Testis (tissue), 3 donors: Measurements from ENCODE around the gene STK32A. TPM values are rescaled to one million over a fixed set of nuclear protein-coding genes. Genes with fewer than 3 reads are reported as not detected.

Source experiments
- DNase-seq: peaks from one replicate; pipeline ENCODE4 v3.0.0-alpha.2; 2019
- H3K27ac ChIP-seq, 2 donors: fragments of 200-600 bp; sonication (generic); one replicate each; pipeline ENCODE4 v1.5.1; 2019
- H3K27me3 ChIP-seq: fragments of 200-600 bp; sonication (generic); one replicate; pipeline ENCODE4 v1.5.1; 2019
- H3K36me3 ChIP-seq: fragments of 200-600 bp; sonication (generic); one replicate; pipeline ENCODE4 v1.5.1; 2017; ENCODE audit warnings: low read depth; ENCODE audit errors: missing control alignments
- H3K4me1 ChIP-seq: fragments of 200-600 bp; sonication (generic); one replicate; pipeline ENCODE4 v1.5.1; 2019
- H3K4me3 ChIP-seq, 2 donors: fragments of 200-600 bp; sonication (generic); one replicate each; pipeline ENCODE4 v1.5.1; 2017 to 2019
- H3K9me3 ChIP-seq: fragments of 200-600 bp; sonication (generic); one replicate; pipeline ENCODE4 v1.5.1; 2017
- CTCF ChIP-seq, 3 experiments: fragments of 450-650 bp in 2 of 3; fragments of 200-600 bp in 1 of 3; sonication (generic) in 1 of 3; IDR thresholded peaks; one replicate each; pipeline ENCODE4 v1.5.1; 2016 to 2019; ENCODE audit warnings: antibody characterized with exemption in 3 of 3, mild to moderate bottlenecking in 2 of 3, moderate library complexity in 1 of 3
- POLR2A ChIP-seq: fragments of 450-650 bp; IDR thresholded peaks from one replicate; pipeline ENCODE4 v1.6.1; 2017; ENCODE audit warnings: antibody characterized with exemption, mild to moderate bottlenecking, moderate library complexity
- WGBS, 2 donors: methylation state at CpG; one replicate each; pipeline ENCODE4 v1.1.5; 2018; 5-methylcytosine and 5-hydroxymethylcytosine counted together
- intact Hi-C: fragments of 100-400 bp; cut with DNase I; formaldehyde crosslinking; loops from one replicate; pipeline ENCODE4 v1.15.1; 2023; ENCODE audit warnings: low total_unique reads
- polyA plus RNA-seq: library from polyadenylated mRNA; stranded (reverse); fragments of 350-450 nt; fragmentation: Illumina TruSeq; extraction: RNeasy Lipid Tissue Mini Kit (QIAGEN cat#74804); gene quantifications from one replicate; pipeline ENCODE4 v1.2.3, GENCODE V29; 2014; ENCODE audit warnings: low read depth, low replicate concordance; ENCODE audit not compliant: insufficient read depth
- small RNA-seq, 2 donors: library from RNA; depleted of rRNA; stranded (forward); fragments of <200 nt; gene quantifications; one replicate each; pipeline ENCODE3, GENCODE V24; 2016
- total RNA-seq, 2 donors: library from RNA; depleted of rRNA; stranded (reverse); fragments of >200 nt; gene quantifications; one replicate each; pipeline ENCODE4 v1.2.3, GENCODE V29; 2016

STK32A gene
- total and polyA plus RNA-seq, 3 donors from 2014 or later, result 3.9 to 7.9 (median 6.0) TPM

GRCh38 chr5:147432323-147432722 lies 197.5 kb downstream of the STK32A start:
- DNase-seq, result no peak
- Histone ChIP-seq H3K27ac (no peak overlapping the region), H3K4me1 (peaks cover 13% of the 10 kb centered on the region), H3K36me3 (no peaks in the 10 kb centered on the region), H3K9me3 (no peaks in the 10 kb centered on the region), H3K27me3 (no peaks in the 10 kb centered on the region), H3K4me3 (no peak overlapping the region)
- intact Hi-C loops, result no loop called here
- TF ChIP-seq CTCF (IDR thresholded peaks at IDR 0.05), result no peak
- TF ChIP-seq POLR2A, result no peak
- 43 to 49% methylated on average over 4 of the region's 4 CpGs for WGBS, 2 donors

DNA sequence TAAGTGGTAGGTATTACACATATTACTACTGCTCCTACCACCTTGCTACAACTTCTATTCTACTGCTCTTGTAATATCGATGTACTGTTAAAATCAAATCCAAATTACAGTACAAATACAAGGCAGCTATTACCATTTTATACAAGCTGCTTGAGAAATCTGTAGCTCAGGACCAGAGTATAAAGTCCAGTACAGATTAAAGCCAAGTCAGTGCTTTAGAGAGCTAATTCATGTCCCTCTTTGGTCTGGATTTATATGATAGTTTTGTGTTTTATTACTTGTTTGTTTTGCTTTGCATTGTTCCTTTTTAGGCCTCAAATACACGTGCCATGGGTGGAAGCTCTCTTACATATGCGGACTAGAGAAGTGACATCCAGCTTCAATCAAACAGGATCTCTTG lies 199.2 kb downstream of the STK32A start:
- Histone ChIP-seq H3K36me3 (no peaks in the 10 kb centered on the region), H3K9me3 (no peaks in the 10 kb centered on the region), H3K27me3 (no peaks in the 10 kb centered on the region), H3K4me3 (no peak overlapping the region), H3K4me1 (peaks cover 13% of the 10 kb centered on the region), H3K27ac (no peak overlapping the region)
- intact Hi-C loops, result no loop called here
- TF ChIP-seq CTCF (IDR thresholded peaks at IDR 0.05) (no peak), POLR2A (no peak)
- 81 to 84% methylated on average over 3 of the region's 3 CpGs for WGBS, 2 donors
- no peak for DNase-seq

DNA sequence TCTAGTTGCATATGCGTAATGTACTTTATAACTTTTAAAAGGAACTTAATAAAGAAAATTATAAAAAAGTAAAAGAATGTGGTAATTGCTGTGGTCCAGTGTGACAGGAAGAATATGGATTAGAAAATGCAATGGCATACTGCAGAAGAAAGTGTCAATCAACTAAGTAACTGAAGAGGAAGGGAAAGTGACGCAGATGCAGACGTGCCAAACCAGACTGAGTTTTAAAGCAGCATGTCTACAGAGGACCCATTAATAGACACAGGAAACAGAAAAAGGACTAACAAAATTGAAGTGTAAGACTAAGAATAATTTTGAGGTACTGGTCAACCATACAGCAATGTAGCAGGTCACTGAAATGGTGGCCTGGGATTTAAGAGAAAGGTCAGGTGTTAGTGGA lies 201.8 kb downstream of the STK32A start:
- H3K27me3 ChIP-seq, result no peaks in the 10 kb centered on the region
- no peaks in the 10 kb centered on the region for H3K36me3 ChIP-seq
- intact Hi-C loops, result no loop called here
- H3K4me3 ChIP-seq, result no peak overlapping the region
- peaks cover 12% of the 10 kb centered on the region for H3K4me1 ChIP-seq
- no peak overlapping the region for H3K27ac ChIP-seq
- no peak for DNase-seq
- H3K9me3 ChIP-seq, result no peaks in the 10 kb centered on the region
- WGBS, 2 donors, result 94% methylated on average over 3 of the region's 3 CpGs
- no peak for TF ChIP-seq CTCF (IDR thresholded peaks at IDR 0.05)
- no peak for TF ChIP-seq POLR2A

DNA sequence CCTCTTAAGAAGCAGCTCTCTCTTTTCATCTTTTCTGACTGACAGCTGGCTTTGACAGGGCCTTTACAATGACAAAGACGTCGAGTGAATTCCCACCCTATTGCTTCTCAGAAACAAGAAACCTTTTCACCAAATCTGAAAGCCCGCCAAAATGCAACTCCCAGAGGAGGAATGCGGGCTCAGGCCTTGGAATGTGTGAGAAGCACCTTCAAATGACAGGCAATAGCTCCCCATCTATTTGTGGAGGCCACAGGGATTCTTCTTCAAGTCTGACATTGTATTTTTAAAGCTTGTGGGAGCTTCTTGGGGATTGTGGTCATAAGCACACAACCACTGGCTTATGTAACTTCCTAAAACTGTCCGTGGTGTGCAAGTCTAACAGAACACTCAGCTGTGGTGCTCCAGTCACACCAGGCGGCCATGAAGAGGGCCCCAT lies 202.4 kb downstream of the STK32A start:
- Histone ChIP-seq H3K36me3 (no peaks in the 10 kb centered on the region), H3K27ac (no peak overlapping the region), H3K4me3 (no peak overlapping the region), H3K4me1 (peaks cover 6% of the 10 kb centered on the region), H3K9me3 (no peaks in the 10 kb centered on the region), H3K27me3 (no peaks in the 10 kb centered on the region)
- intact Hi-C loops, result no loop called here
- DNase-seq, result no peak
- TF ChIP-seq POLR2A (no peak), CTCF (IDR thresholded peaks at IDR 0.05) (no peak)
- WGBS, 2 donors, result 72 to 73% methylated on average over 6 of the region's 6 CpGs

Small RNA genes lying within 50 kb of the gene (small RNA-seq; reads per million reads assigned to genes)
- 0 reads per million in 2 donors for gene AC011373.1
